ENCODE measurements around the gene ACOT13.
"Not testable (repeated sequence)": the region's sequence is repeated elsewhere in the genome, so short reads cannot be mapped to it uniquely, and the experiment has no call there.

The ACOT13 gene

GRCh38 chr6:24744911-24745310, 78.0 kb downstream of the ACOT13 start:
- Histone ChIP-seq H3K4me1 (ENCODE audit: control insufficient read depth, insufficient read depth, low read length) (no peaks in the 10 kb centered on the region), H3K27ac (ENCODE audit: low read depth, low read length) (no peak overlapping the region)

GRCh38 chr6:24749297-24749696, 82.4 kb downstream of the ACOT13 start:
- H3K27ac ChIP-seq (ENCODE audit: low read depth, low read length): no peak overlapping the region
- H3K4me1 ChIP-seq (ENCODE audit: control insufficient read depth, insufficient read depth, low read length): no peaks in the 10 kb centered on the region
- H3K9ac ChIP-seq (ENCODE audit: low read length): no peak overlapping the region
- no peak overlapping the region for H3K4me3 ChIP-seq (ENCODE audit: low read length)
- no peaks in the 10 kb centered on the region for H3K27me3 ChIP-seq (ENCODE audit: control insufficient read depth, insufficient read depth, low read length)
- H3K36me3 ChIP-seq (ENCODE audit: control insufficient read depth, insufficient read depth, low read length): no peaks in the 10 kb centered on the region

More at GRCh38 chr6:24744911-24745310, 78.0 kb downstream of the ACOT13 start:
- no peak overlapping the region for H3K9ac ChIP-seq (ENCODE audit: low read length)
- no peaks in the 10 kb centered on the region for H3K36me3 ChIP-seq (ENCODE audit: control insufficient read depth, insufficient read depth, low read length)
- no peak overlapping the region for H3K4me3 ChIP-seq (ENCODE audit: low read length)
- H3K27me3 ChIP-seq (ENCODE audit: control insufficient read depth, insufficient read depth, low read length): no peaks in the 10 kb centered on the region

- not testable (repeated sequence) for H3K36me3 ChIP-seq (ENCODE audit: control insufficient read depth, insufficient read depth, low read length); H3K27ac ChIP-seq (ENCODE audit: low read depth, low read length); H3K4me3 ChIP-seq (ENCODE audit: low read length); H3K4me1 ChIP-seq (ENCODE audit: control insufficient read depth, insufficient read depth, low read length); H3K9ac ChIP-seq (ENCODE audit: low read length); H3K27me3 ChIP-seq (ENCODE audit: control insufficient read depth, insufficient read depth, low read length)
Measured at GRCh38 chr6:24750878-24751277, 84.0 kb downstream of the ACOT13 start.

- no peak overlapping the region for H3K27ac ChIP-seq (ENCODE audit: low read depth, low read length)
- H3K4me1 ChIP-seq (ENCODE audit: control insufficient read depth, insufficient read depth, low read length): no peaks in the 10 kb centered on the region
- no peak overlapping the region for H3K4me3 ChIP-seq (ENCODE audit: low read length)
- H3K9ac ChIP-seq (ENCODE audit: low read length): no peak overlapping the region
- H3K27me3 ChIP-seq (ENCODE audit: control insufficient read depth, insufficient read depth, low read length): no peaks in the 10 kb centered on the region
- no peaks in the 10 kb centered on the region for H3K36me3 ChIP-seq (ENCODE audit: control insufficient read depth, insufficient read depth, low read length)
Measured at GRCh38 chr6:24752503-24752902, 85.6 kb downstream of the ACOT13 start.

GRCh38 chr6:24752917-24753492, 86.1 kb downstream of the ACOT13 start:
- H3K36me3 ChIP-seq (ENCODE audit: control insufficient read depth, insufficient read depth, low read length): no peaks in the 10 kb centered on the region
- H3K9ac ChIP-seq (ENCODE audit: low read length): no peak overlapping the region
- no peaks in the 10 kb centered on the region for H3K4me1 ChIP-seq (ENCODE audit: control insufficient read depth, insufficient read depth, low read length)
- no peak overlapping the region for H3K4me3 ChIP-seq (ENCODE audit: low read length)
- H3K27me3 ChIP-seq (ENCODE audit: control insufficient read depth, insufficient read depth, low read length): no peaks in the 10 kb centered on the region
- no peak overlapping the region for H3K27ac ChIP-seq (ENCODE audit: low read depth, low read length)

GRCh38 chr6:24753545-24753944, 86.7 kb downstream of the ACOT13 start:
- H3K4me1 ChIP-seq (ENCODE audit: control insufficient read depth, insufficient read depth, low read length): no peaks in the 10 kb centered on the region
- no peak overlapping the region for H3K9ac ChIP-seq (ENCODE audit: low read length)
- H3K27me3 ChIP-seq (ENCODE audit: control insufficient read depth, insufficient read depth, low read length): no peaks in the 10 kb centered on the region
- H3K4me3 ChIP-seq (ENCODE audit: low read length): no peak overlapping the region
- H3K27ac ChIP-seq (ENCODE audit: low read depth, low read length): no peak overlapping the region
- H3K36me3 ChIP-seq (ENCODE audit: control insufficient read depth, insufficient read depth, low read length): no peaks in the 10 kb centered on the region

GRCh38 chr6:24754378-24754777, 87.5 kb downstream of the ACOT13 start:
- not testable (repeated sequence) for H3K36me3 ChIP-seq (ENCODE audit: control insufficient read depth, insufficient read depth, low read length); H3K27ac ChIP-seq (ENCODE audit: low read depth, low read length); H3K4me1 ChIP-seq (ENCODE audit: control insufficient read depth, insufficient read depth, low read length); H3K4me3 ChIP-seq (ENCODE audit: low read length); H3K9ac ChIP-seq (ENCODE audit: low read length); H3K27me3 ChIP-seq (ENCODE audit: control insufficient read depth, insufficient read depth, low read length)

Measured in rectal smooth muscle tissue (tissue), 1 donor.